Ramos (cell line): Measurements from ENCODE around the gene MSGN1.
"Not testable (repeated sequence)": the region's sequence is repeated elsewhere in the genome, so short reads cannot be mapped to it uniquely, and the experiment has no call there.

Experiments used
- in situ Hi-C: fragments of 300-500 bp; cut with MboI; formaldehyde crosslinking; loops from one replicate; pipeline ENCODE4 v1.14.3; 2022; ENCODE audit warnings: low sequenced_read_pairs; ENCODE audit not compliant: unreplicated experiment

The MSGN1 gene

DNA sequence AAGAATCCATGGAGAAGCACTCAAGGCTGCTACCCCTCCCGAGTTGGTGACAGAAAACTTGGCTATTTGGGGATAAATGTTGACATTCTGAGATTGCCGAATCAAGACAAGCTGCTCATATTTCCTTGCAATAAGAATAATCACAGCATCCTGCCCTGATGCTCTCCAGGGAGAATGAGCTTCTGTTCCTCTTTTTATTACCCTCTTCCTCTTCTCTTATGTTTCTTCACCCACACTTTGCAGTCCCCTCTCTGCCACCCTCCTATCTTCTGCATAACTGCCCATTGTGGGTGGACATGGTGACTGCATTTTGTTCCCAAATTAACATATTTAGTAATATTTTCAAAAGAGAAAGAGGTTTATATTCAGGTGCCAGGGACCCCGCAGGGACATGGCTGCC, 11.9 kb upstream of the MSGN1 start:
- in situ Hi-C loops, result no loop called here

GRCh38 chr2:17805166-17805565, 11.1 kb upstream of the MSGN1 start:
- in situ Hi-C loops, result no loop called here

DNA sequence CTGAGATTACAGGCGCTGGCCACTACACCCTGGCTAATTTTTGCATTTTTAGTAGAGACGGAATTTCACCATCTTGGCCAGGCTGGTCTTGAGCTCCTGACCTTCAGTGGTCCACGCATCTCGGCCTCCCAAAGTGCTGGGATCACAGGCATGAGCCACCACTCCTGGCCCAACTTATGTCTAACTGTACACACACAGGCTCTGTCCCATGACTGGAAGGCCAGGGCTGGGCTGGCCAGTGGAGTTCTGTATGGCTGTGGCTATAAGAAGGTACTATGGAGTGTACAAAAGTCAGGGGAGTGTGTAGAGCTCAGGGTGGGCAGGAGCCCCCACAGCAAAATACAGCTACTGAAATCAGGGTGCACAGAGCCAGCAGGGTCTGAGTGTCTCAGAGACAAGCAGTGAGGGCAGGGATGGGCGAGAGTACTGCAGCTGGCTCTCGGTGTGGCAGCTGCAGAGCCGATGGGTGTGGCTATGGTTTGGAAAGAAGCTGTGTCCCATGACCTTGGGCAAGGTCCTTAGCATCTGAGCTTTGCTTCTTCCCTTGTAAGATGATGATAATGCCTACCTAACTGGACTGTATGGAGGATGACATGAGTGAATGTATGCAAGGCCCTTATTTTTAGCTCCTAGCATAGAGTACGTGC, 10.4 kb upstream of the MSGN1 start:
- in situ Hi-C loops, result no loop called here

GRCh38 chr2:17813010-17813741, 3.1 kb upstream of the MSGN1 start:
- in situ Hi-C loops, result no loop called here

DNA sequence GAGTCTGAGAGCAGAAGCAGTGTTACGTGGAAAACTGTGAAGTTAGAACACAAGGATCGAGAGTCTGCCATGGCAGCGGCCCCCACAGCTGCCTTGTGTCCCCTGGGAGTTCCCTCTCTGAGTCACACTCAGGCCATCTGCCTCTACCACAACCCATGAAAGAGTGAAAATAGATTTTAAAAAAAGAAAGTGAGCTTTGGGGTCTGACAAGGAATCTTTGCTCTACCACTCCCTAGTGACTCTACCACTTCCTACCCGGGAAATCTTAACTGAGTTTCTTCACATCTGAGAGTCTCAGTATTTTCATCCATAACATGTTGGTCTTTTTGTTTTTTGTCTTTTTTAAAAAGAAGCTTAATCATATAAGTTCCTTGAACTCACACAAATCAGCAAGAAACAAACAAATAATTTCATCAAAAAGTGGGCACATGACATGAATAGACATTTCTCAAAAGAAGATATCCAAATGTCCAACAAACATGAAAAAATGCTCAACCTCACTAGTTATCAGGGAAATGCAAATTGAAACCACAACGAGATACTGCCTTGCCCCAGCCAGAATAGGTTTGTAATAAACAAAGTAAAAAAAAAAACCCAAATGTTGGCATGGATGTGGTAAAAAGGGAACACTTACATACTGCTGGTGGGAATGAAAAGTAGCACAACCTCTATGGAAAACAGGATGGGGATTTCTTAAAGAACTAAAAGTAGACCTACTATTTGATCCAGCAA, 2.4 kb upstream of the MSGN1 start:
- in situ Hi-C loops, result no loop called here

DNA sequence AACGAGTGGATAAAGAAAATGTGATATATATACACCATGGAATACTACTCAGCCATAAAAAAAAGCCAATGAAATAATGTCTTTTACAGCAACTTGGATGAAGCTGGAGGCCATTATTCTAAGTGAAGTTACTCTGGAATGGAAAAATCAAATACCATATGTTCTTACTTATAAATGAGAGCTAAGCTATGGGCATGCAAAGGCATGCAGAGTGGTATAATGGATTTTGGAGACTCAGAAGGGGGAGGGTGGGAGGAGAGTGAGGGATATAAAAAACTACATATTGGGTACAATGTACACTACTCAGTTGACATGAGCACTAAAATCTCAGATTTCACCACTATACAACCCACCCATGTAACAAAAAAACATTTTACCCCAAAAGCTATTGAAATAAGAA, 1.7 kb upstream of the MSGN1 start:
- in situ Hi-C loops, result no loop called here

GRCh38 chr2:17815468-17816184, 634 bp upstream of the MSGN1 start:
- in situ Hi-C loops, result no loop called here

GRCh38 chr2:17818235-17818815, 2.1 kb downstream of the MSGN1 start:
- in situ Hi-C loops, result no loop called here

DNA sequence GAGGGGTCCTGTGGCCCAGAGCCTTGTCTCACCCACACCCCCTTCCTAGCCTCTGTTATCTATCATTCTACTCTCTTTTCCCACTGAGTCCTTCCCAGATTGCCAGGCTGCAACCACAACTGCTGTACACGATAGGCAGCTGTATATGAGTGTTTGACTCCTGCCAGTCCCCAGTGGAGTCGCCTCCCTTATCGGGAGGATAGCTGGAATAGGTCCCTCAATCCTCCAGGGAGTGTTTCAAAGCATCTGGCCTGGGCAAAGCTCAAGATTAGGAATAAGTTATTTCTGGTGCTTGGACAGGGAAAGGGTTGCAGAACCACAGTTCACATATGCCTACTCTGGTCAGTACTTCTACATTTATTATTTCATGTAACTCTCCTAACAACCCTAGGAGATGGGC, 4.8 kb downstream of the MSGN1 start:
- in situ Hi-C loops, result no loop called here

GRCh38 chr2:17821535-17822444, 5.5 kb downstream of the MSGN1 start:
- in situ Hi-C loops, result no loop called here

GRCh38 chr2:17822445-17823117, 6.3 kb downstream of the MSGN1 start:
- in situ Hi-C loops, result no loop called here

- in situ Hi-C loops, result not testable (repeated sequence)
Observed at GRCh38 chr2:17823646-17824045, 7.4 kb downstream of the MSGN1 start.

GRCh38 chr2:17827316-17827715, 11.1 kb downstream of the MSGN1 start:
- in situ Hi-C loops, result no loop called here

DNA sequence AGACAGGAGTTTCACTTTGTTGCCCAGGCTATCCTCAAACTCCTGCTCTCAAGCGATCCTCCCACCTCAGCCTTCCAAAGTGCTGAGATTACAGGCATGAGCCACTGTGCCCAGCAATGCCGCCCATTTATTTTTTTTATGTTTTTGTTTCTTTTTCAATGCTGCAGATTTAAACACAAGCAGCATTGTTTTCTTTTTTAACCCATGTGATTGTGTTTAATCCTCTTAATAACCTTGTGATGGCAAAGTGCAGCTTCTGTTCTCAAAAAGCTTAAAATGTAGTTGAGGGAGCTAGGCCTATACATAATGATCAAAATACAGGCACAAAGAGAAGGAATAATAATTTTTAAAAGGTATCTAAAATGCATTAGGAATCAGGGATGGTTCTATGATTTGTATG, 11.5 kb downstream of the MSGN1 start:
- in situ Hi-C loops, result no loop called here

- in situ Hi-C loops, result no loop called here
Observed at GRCh38 chr2:17830053-17831034, 14.1 kb downstream of the MSGN1 start.

DNA sequence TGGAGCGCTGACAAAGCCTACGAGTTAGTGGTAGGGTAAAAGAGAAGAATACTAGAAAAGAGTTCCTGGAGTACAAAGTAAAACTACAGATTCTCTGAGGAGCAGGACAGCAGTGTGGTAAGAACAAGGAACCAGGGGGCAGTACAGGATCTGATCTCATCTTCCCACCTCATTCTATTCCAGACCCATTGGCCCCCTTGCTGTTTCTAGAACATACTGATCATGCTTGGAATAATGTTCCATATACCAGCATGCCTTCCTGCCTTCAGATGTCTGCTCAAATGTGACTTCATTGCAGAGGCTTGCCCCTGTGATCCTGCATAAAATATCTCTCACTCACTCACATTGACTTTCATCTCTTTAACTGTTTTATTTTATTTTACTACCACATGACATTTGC, 19.3 kb downstream of the MSGN1 start:
- in situ Hi-C loops, result no loop called here

GRCh38 chr2:17839959-17840358, 23.7 kb downstream of the MSGN1 start:
- in situ Hi-C loops, result no loop called here

- in situ Hi-C loops, result no loop called here
Observed at GRCh38 chr2:17843457-17843856, 27.2 kb downstream of the MSGN1 start.
